Measurements from ENCODE around the gene UNC13B.

The UNC13B gene

DNA sequence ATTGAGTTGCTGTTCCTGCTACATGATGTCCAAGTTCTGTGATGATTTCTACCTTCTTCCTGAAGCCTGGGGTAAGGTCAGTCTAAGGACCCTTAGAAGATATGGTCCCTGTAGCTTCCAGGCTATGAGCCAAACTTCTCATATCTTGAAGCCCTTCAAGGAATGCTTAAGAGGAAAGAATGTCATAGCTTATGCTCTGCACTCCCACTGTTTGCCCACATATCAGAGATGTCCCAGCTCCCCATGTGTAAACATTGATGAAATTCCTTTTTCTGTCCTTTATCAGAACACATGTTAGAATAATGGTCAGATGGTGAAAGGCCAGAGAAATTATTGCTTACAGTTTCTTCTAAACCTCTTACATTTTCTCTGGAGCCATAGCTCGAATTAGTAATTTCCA is 286.7 kb downstream of the UNC13B start:
- no peaks in the 10 kb centered on the region for H3K4me1 Mint-ChIP-seq (ENCODE audit: low read depth)
- H3K9me3 Mint-ChIP-seq (ENCODE audit: low read depth) = no peaks in the 10 kb centered on the region
- no peak overlapping the region for H3K27ac Mint-ChIP-seq
- peaks cover 3% of the 10 kb centered on the region for H3K36me3 Mint-ChIP-seq
- peaks cover 13% of the 10 kb centered on the region for H3K27me3 Mint-ChIP-seq
- no peak overlapping the region for H3K4me3 Mint-ChIP-seq

DNA sequence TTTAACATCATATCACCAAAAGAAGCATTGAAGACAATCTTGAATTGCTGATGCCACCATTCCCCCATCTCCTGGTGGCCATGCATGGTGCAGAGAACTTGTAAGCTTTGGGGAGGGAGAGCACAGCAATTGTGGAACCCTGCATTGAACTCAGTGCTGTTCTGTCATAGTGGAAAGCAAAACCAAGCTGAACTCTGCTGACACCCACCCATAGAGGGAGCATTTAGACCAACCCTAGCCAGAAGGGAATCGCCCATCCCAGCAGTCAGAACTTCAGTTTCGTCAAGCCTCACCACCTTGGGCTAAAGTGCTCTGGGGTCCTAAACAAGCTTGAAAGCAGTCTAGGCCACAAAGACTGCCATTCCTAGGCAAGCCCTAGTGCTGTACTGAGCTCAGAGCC is 290.7 kb downstream of the UNC13B start:
- H3K27me3 Mint-ChIP-seq = peaks cover 17% of the 10 kb centered on the region
- H3K36me3 Mint-ChIP-seq = peaks cover 3% of the 10 kb centered on the region
- no peaks in the 10 kb centered on the region for H3K4me1 Mint-ChIP-seq (ENCODE audit: low read depth)
- H3K4me3 Mint-ChIP-seq = no peak overlapping the region
- peaks cover 7% of the 10 kb centered on the region for H3K9me3 Mint-ChIP-seq (ENCODE audit: low read depth)
- H3K27ac Mint-ChIP-seq = no peak overlapping the region

DNA sequence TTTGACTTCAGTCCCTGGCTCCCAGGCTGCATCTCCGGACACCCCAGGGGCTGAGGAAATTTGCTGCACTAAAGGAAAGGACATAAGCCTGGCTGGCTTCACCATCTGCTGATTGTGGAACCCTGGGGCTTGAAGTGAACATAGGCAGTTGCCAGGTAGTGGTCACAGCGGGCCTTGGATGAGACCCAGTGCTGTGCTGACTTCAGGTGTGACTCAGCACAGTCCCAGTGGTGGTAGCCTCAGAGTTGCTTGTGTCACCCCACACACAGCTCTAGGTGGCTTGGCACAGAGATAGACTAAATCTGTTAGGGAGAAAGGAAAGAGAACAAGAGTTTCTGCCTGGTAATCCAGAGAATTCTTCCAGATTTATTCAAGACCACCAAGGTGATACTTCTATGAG is 292.0 kb downstream of the UNC13B start:
- peaks cover 7% of the 10 kb centered on the region for H3K9me3 Mint-ChIP-seq (ENCODE audit: low read depth)
- no peaks in the 10 kb centered on the region for H3K4me1 Mint-ChIP-seq (ENCODE audit: low read depth)
- H3K27me3 Mint-ChIP-seq = peaks cover 17% of the 10 kb centered on the region
- no peak overlapping the region for H3K27ac Mint-ChIP-seq
- peaks cover 3% of the 10 kb centered on the region for H3K36me3 Mint-ChIP-seq
- no peak overlapping the region for H3K4me3 Mint-ChIP-seq
